ENCODE results near the gene SIRT2. TPM values are rescaled to one million over a fixed set of nuclear protein-coding genes. Genes with fewer than 3 reads are reported as not detected.

The SIRT2 gene
- polyA plus RNA-seq, 3 donors: 57.5 to 65.9 (median 64.3) TPM

DNA sequence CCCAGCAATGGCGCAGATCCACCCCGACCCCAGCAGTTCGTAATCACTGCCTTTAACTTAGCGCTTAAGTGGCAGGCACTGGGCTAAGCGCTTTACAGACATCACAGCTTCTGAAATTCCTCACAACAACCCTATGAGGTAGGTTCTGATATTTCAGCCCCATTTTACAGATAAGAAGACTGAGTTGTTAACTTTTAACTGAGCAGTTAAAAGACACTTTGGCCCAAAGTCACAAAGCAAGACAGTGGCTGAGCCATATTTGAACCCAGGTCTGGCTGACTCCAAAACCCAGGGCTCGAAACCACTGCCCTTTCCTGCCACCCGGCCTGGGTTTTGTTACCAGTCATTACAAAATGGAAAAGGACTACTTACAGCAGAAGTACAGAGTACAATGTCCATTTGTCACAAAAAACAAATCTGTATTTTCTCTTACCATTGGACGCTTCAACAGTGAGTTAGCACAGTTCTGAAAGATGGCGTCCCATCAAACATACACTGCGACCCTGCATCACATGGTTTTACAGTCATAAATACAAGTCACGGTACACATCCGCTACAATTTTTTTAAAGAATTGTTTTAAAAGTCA, 58.1 kb downstream of the SIRT2 start:
- H3K4me3 Mint-ChIP-seq: no peak overlapping the region
- H3K9ac ChIP-seq (ENCODE audit: insufficient read depth, low read length, poor library complexity, severe bottlenecking): no peak overlapping the region

DNA sequence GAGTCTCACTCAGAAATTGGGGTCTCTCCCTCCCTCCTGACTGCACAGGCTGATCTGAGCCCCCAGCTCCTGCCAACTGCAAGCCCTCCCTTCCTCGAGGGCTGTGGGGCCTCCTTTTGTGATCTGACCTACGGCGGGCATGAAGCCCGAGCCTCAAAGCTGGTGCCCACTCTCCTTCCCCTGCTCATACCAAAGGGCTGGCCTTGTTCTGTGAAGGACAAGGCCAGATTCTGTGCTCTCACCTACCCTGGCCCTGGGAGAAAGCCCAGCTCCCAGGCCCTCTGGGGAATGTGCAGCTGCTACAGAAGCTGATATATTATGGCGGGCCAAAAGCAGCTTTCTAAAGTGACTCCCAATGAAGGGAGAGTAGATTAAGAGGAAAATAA, 58.8 kb downstream of the SIRT2 start:
- H3K9me3 ChIP-seq (replicated peaks in 1 of 2; ENCODE audit: control insufficient read depth in 1 of 2, insufficient read depth in 1 of 2, low read length in 2 of 2): no peaks in the 10 kb centered on the region
- Mint-ChIP-seq H3K27me3 (ENCODE audit: low read depth in 3 of 3) (peaks cover 0 to 2% (median 0%) of the 10 kb centered on the region in 3 donors), H3K27ac (peak overlapping the region in 4 of 7 donors; percentile 26 to 75 (median 53)), H3K9me3 (no peaks in the 10 kb centered on the region), H3K4me3 (no peak overlapping the region), H3K36me3 (peaks cover 96 to 100% of the 10 kb centered on the region in 2 donors), H3K4me1 (no peaks in the 10 kb centered on the region)
- intact Hi-C loops (cut with micrococcal nuclease): no loop called here
- 100% methylated on average over 5 of the region's 5 CpGs for WGBS (ENCODE audit: insufficient coverage)
- H3K27ac ChIP-seq (ENCODE audit: low read depth in 1 of 2, low read length in 2 of 2): no peak overlapping the region
- H3K4me1 ChIP-seq (ENCODE audit: control insufficient read depth in 1 of 2, insufficient read depth in 2 of 2, low read length in 2 of 2): no peaks in the 10 kb centered on the region
- peaks cover 53% of the 10 kb centered on the region for H3K79me2 ChIP-seq (ENCODE audit: insufficient read depth, low read length)
- H3K36me3 ChIP-seq (replicated peaks in 1 of 2; ENCODE audit: control insufficient read depth in 1 of 2, insufficient read depth in 2 of 2, low read length in 2 of 2): peaks cover 98 to 100% of the 10 kb centered on the region in 2 donors
- peaks cover 92% of the 10 kb centered on the region for H4K20me1 ChIP-seq (ENCODE audit: insufficient read depth, low read length)
- no peak overlapping the region for H3K4me3 ChIP-seq (replicated peaks in 1 of 3; ENCODE audit: low read depth in 2 of 3, low read length in 3 of 3)
- no peak for DNase-seq
- H3K27me3 ChIP-seq (ENCODE audit: control insufficient read depth in 2 of 2, insufficient read depth in 2 of 2, low read length in 2 of 2): no peaks in the 10 kb centered on the region
- TF ChIP-seq CTCF (IDR thresholded peaks at IDR 0.05): no peak
- no peak overlapping the region for H2AFZ ChIP-seq (ENCODE audit: insufficient read depth, low read depth, low read length, poor library complexity, severe bottlenecking)
- no peak overlapping the region for H3K4me2 ChIP-seq (replicated peaks; ENCODE audit: extremely low read depth, low read length, poor library complexity, severe bottlenecking)
- no peak overlapping the region for H3K9ac ChIP-seq (ENCODE audit: insufficient read depth, low read length, poor library complexity, severe bottlenecking)

More for the DNA sequence above, 58.1 kb downstream of the SIRT2 start:
- Mint-ChIP-seq H3K36me3 (peaks cover 99 to 100% of the 10 kb centered on the region in 2 donors), H3K27ac (peak overlapping the region in 2 of 7 donors; percentile 7 to 45), H3K9me3 (no peaks in the 10 kb centered on the region), H3K4me1 (no peaks in the 10 kb centered on the region), H3K27me3 (ENCODE audit: low read depth in 3 of 3) (peaks cover 0 to 2% (median 0%) of the 10 kb centered on the region in 3 donors)
- Histone ChIP-seq H3K4me1 (ENCODE audit: control insufficient read depth in 1 of 2, insufficient read depth in 2 of 2, low read length in 2 of 2) (no peaks in the 10 kb centered on the region), H3K27ac (ENCODE audit: low read depth in 1 of 2, low read length in 2 of 2) (peak overlapping the region in 1 of 2 donors; percentile 6), H3K36me3 (replicated peaks in 1 of 2; ENCODE audit: control insufficient read depth in 1 of 2, insufficient read depth in 2 of 2, low read length in 2 of 2) (peaks cover 98 to 100% of the 10 kb centered on the region in 2 donors), H4K20me1 (ENCODE audit: insufficient read depth, low read length) (peaks cover 99% of the 10 kb centered on the region), H3K27me3 (ENCODE audit: control insufficient read depth in 2 of 2, insufficient read depth in 2 of 2, low read length in 2 of 2) (no peaks in the 10 kb centered on the region), H3K9me3 (replicated peaks in 1 of 2; ENCODE audit: control insufficient read depth in 1 of 2, insufficient read depth in 1 of 2, low read length in 2 of 2) (no peaks in the 10 kb centered on the region), H2AFZ (ENCODE audit: insufficient read depth, low read depth, low read length, poor library complexity, severe bottlenecking) (no peak overlapping the region), H3K4me3 (replicated peaks in 1 of 3; ENCODE audit: low read depth in 2 of 3, low read length in 3 of 3) (no peak overlapping the region), H3K79me2 (ENCODE audit: insufficient read depth, low read length) (peaks cover 60% of the 10 kb centered on the region), H3K4me2 (replicated peaks; ENCODE audit: extremely low read depth, low read length, poor library complexity, severe bottlenecking) (no peak overlapping the region)
- DNase-seq: no peak
- no peak for TF ChIP-seq CTCF (IDR thresholded peaks at IDR 0.05)
- WGBS (ENCODE audit: insufficient coverage): 97% methylated on average over 3 of the region's 12 CpGs
- intact Hi-C loops (cut with micrococcal nuclease): no loop called here
